Left kidney (tissue), 8 donors: Measurements from ENCODE around the gene ADH1C. TPM values are rescaled to one million over a fixed set of nuclear protein-coding genes. Genes with fewer than 3 reads are reported as not detected.
"Not testable (repeated sequence)": the region's sequence is repeated elsewhere in the genome, so short reads cannot be mapped to it uniquely, and the experiment has no call there.

Experiments
- DNase-seq: peaks from one replicate; pipeline ENCODE4 v3.0.0-alpha.2; 2013
- long read RNA-seq, 8 donors: transcript quantifications; one replicate each; lab custom pipeline, GENCODE V29; 2026
- polyA plus RNA-seq: library from polyadenylated mRNA; unstranded; fragments of 120-200 nt; gene quantifications from one replicate; pipeline ENCODE4 v1.2.1, GENCODE V29; 2013; ENCODE audit not compliant: insufficient read length

The ADH1C gene
- polyA plus RNA-seq = 77.4 TPM
- long read RNA-seq, donor 1, transcript ADH1C-204 (9 exons, 1,740 nt) = major isoform, 12 of 48 reads
- long read RNA-seq, donor 1, partial matches to known transcripts = 36 of 48 reads
- long read RNA-seq, donor 1, other reads (novel, unspliced or antisense) = 0 of 48 reads
- long read RNA-seq, donor 2, transcript ADH1C-204 (9 exons, 1,740 nt) = major isoform, 20 of 36 reads
- long read RNA-seq, donor 2, partial matches to known transcripts = 16 of 36 reads
- long read RNA-seq, donor 2, other reads (novel, unspliced or antisense) = 0 of 36 reads
- long read RNA-seq, donor 3, transcript ADH1C-204 (9 exons, 1,740 nt) = major isoform, 18 of 36 reads
- long read RNA-seq, donor 3, partial matches to known transcripts = 18 of 36 reads
- long read RNA-seq, donor 3, other reads (novel, unspliced or antisense) = 0 of 36 reads
- long read RNA-seq, donor 4, partial matches to known transcripts = 0 of 2 reads
- long read RNA-seq, donor 4, other reads (novel, unspliced or antisense) = 0 of 2 reads
- long read RNA-seq, donor 5, transcript ADH1C-204 (9 exons, 1,740 nt) = major isoform, 44 of 68 reads
- long read RNA-seq, donor 5, partial matches to known transcripts = 19 of 68 reads
- long read RNA-seq, donor 5, other reads (novel, unspliced or antisense) = 5 of 68 reads
- long read RNA-seq, donor 6, transcript ADH1C-204 (9 exons, 1,740 nt) = major isoform, 5 of 5 reads
- long read RNA-seq, donor 6, partial matches to known transcripts = 0 of 5 reads
- long read RNA-seq, donor 6, other reads (novel, unspliced or antisense) = 0 of 5 reads
- long read RNA-seq, donor 7, transcript ADH1C-204 (9 exons, 1,740 nt) = major isoform, 41 of 84 reads
- long read RNA-seq, donor 7, partial matches to known transcripts = 43 of 84 reads
- long read RNA-seq, donor 7, other reads (novel, unspliced or antisense) = 0 of 84 reads
- long read RNA-seq, donor 8, transcript ADH1C-204 (9 exons, 1,740 nt) = major isoform, 8 of 15 reads
- long read RNA-seq, donor 8, partial matches to known transcripts = 7 of 15 reads
- long read RNA-seq, donor 8, other reads (novel, unspliced or antisense) = 0 of 15 reads

GRCh38 chr4:99352602-99353537 lies at the start of gene ADH1C:
Gene ADH1C (minus strand): TSS chr4:99352746. CDS start chr4:99352675, 71 bp downstream.
- peak; percentile 41 for DNase-seq

DNA sequence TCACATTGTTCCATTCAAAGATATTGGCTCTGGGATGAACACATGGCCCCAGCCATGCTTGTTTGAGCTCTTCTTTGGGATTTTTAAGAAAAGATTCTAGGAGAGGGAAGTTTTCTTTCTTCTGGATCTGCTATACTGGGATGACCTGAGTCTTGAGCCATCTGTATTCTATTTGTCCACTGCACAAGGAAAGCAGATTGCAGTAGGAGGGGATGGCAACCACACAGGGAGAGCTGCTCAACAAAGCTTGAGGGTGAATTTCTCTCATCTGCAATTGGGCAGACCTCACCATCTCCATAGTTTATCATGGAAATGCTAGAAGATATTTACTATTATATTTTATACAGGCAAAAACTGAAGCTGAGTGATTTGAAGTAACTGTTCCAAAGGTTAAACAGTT lies 48.3 kb upstream of the ADH1C start:
- DNase-seq = no peak

- no peak for DNase-seq
Measured at GRCh38 chr4:99399017-99399416, 46.5 kb upstream of the ADH1C start.

- no peak for DNase-seq
Measured at GRCh38 chr4:99395595-99396364, 43.2 kb upstream of the ADH1C start.

GRCh38 chr4:99394896-99395295 lies 42.4 kb upstream of the ADH1C start:
- DNase-seq = no peak

- no peak for DNase-seq
Measured at GRCh38 chr4:99390055-99390454, 37.5 kb upstream of the ADH1C start.

- no peak for DNase-seq
Measured at GRCh38 chr4:99389606-99390005, 37.1 kb upstream of the ADH1C start.

- peak; percentile 68 for DNase-seq
Measured at GRCh38 chr4:99383833-99384392, 31.4 kb upstream of the ADH1C start.

DNA sequence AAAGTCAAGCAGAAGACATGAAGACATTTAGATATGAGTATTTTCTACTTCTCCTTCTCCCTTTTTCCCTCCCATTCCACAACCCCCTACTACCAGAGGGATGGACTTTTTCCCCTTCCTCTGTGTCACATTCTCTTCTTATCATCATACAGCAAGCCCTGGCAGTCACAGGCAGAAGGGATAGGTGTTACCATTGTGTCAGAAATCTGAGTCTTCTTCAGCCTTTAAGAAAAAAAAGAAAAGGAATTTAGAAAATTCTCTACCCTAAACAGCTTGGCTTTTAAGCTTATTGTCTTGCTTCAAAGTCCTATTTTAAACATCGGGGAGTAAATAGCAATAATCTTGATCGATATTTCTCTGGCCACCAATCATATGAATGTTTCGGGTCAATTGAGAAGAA lies 30.9 kb upstream of the ADH1C start:
- no peak for DNase-seq

- DNase-seq = no peak
Measured at GRCh38 chr4:99382745-99383360, 30.3 kb upstream of the ADH1C start.

- DNase-seq = no peak
Measured at GRCh38 chr4:99381588-99382175, 29.1 kb upstream of the ADH1C start.

GRCh38 chr4:99379571-99379970 lies 27.0 kb upstream of the ADH1C start:
- no peak for DNase-seq

DNA sequence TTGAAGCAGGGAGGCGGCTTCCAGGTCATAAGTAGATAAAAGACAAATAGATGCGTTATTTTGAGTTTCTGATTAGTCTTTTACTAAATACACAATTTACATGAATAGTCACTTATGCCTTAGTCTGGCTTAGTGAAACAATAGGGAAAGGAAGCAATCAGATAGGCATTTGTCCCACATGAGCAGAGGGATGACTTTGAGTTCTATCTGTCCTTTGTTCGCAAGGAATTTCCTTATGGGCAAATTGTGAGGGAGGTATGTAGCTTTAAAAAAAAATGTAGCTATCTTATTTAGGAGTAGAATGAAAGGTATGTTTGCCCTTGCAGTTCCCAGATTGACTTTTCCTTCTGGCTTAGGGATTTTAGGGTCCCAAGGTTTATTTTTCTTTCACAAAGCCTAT lies 26.3 kb upstream of the ADH1C start:
- no peak for DNase-seq

DNA sequence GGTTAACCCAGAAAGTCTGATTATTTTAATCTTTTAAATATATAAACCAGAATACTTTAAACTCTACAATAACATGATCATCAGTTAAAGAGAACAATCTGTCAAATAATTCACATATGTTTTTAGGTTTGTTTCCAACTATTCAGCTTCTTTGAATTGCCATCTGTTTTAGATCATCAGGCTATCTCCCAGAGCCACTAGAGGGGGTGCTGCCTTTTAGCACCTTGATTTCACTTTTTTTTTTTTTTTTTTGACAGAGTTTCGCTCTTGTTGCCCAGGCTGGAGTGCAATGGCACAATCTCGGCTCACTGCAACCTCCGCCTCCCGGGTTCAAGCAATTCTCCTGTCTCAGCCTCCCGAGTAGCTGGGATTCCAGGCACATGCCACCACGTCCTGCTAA lies 24.8 kb upstream of the ADH1C start:
- not testable (repeated sequence) for DNase-seq

DNA sequence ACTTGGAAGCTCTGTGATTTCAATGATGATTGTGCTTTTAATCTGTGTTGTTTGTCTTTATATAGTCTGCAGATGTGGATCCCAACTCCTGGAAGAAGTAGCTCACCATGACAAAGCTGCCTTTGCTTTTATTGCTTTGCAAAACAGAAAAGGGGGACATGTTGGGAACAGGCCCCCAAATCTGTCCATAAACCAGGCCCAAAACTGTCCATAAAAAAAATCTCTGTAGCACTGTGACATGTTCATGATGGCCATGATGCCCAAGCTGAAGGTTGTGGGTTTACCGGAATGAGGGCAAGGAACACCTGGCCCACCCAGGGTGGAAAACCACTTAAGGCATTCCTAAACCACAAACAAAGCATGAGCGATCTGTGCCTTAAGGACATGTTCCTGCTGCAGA lies 19.9 kb upstream of the ADH1C start:
- not testable (repeated sequence) for DNase-seq

DNA sequence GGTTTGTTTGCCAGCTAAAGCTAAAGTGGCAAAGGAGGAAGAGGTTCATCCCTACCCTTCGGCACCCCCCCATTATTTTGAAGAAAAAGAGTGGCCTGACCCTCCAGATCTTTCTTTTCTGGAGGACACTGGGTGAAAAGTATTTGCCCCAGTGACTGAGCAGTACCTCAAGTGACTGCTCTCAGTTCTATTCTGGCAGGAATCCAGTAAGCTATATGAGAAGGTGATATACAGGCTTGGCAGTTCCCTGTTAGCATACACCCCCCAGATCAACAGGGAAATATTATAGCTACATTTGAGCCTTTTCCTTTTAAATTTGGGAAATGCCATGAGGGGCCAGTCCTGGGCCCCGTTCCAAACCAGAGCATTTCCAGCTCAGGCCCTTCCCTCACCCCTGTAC lies 15.3 kb upstream of the ADH1C start:
- not testable (repeated sequence) for DNase-seq

DNA sequence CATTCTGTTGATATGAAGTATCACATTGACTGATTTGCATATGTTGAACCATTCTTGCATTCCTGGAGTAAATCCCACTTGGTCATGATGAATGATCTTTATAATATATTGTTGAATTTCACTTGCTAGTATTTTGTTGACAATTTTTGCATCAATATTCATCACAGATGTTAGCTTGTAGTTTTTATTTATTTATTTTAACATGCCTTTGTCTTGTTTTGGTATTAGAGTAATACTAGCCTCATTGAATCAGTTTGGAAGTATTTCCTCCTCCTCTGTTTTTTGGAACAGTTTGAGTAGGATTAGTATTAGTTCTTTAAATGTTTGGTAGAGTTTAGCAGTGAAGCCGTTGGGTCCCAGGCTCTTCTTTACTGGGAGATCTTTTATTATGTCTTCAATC lies 13.9 kb upstream of the ADH1C start:
- DNase-seq = no peak

DNA sequence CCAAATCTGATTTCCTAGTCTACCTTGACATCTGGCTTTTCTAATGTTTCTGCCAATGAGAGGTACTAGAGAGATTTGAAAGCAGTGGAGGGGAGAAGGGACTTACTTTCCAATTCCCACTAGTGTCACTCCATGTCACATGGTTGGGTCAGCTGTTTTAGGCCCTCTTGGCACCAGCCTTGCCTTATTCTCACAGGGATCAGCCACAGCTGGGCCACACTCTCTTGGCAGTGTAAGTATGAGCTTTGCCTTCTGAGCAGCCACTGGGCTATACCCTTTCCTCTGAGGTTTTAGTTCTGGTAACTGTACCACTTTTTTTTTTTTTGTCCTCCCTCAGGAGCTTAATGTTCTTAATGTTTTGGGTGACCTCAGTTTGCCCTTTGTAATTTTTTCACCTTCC lies 10.2 kb upstream of the ADH1C start:
- DNase-seq = no peak

DNA sequence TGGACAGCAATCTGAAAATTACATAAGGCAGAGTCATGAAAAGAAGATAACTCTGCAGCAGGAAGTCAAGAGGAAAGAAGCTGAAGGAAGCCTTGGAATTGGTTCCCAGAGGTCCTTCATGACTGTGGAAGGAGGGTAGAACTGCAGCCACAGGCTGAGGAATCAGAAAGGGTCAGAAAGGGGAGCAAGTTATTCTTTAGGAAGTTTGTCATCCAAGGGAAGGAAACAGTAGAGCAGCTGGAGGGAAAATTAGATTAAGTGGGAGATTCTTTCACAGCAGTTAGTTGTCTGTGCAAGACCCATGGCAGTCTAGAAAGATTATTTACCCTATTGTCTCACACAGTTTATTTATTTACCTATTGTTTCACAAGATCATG lies 9.3 kb upstream of the ADH1C start:
- no peak for DNase-seq
